HepG2 (cell line): Measurements from ENCODE around the gene KIF23. TPM values are rescaled to one million over a fixed set of nuclear protein-coding genes. Genes with fewer than 3 reads are reported as not detected.

Experiments used
- ATAC-seq: fragments of 200-7000 bp; cut with Tn5 transposase; 3 replicates; pipeline ENCODE4 v1.9.1; 2020; ENCODE audit warnings: mild to moderate bottlenecking, moderate library complexity
- BruUV-seq: library from RNA; stranded (reverse); fragments of 400-500 nt; replicated peaks from 2 replicates; lab custom pipeline; 2021; lab: Mats Ljungman, UMichigan
- CTCF ChIA-PET: fragments of 300-600 bp; formaldehyde crosslinking; extraction: SDS; loops from one replicate; lab custom pipeline; 2021; ENCODE audit warnings: low total read pairs, inconsistent platforms, low intra/inter-chr PET ratio; lab: Yijun Ruan, JAX
- POLR2A ChIA-PET: fragments of 350-600 bp; sonication (Branson Sonifier 250); formaldehyde crosslinking; loops from one replicate; lab custom pipeline; 2020; ENCODE audit warnings: antibody characterized with exemption, inconsistent platforms; lab: Yijun Ruan, JAX
- DNase-seq: peaks from one replicate; pipeline ENCODE4 v3.0.0-alpha.2; 2015; ENCODE audit warnings: low spot score
- FAIRE-seq: peaks from 3 replicates; lab custom pipeline; 2011; peaks lifted over from hg19 to GRCh38; lab: Jason Lieb, UNC
- H2AFZ ChIP-seq: one replicate; pipeline ENCODE4 v1.6.1; 2011; ENCODE audit warnings: low read length, inconsistent platforms
- H3K27ac ChIP-seq: fragments of 300-600 bp; 3 replicates; pipeline ENCODE4 v1.8.0; 2011; ENCODE audit warnings: mixed run types, mild to moderate bottlenecking, mixed read lengths, low read length, inconsistent platforms; ENCODE audit not compliant: insufficient read depth; ENCODE audit errors: extremely low read length
- H3K27me3 ChIP-seq, 2 experiments: fragments of 200-600 bp in 1 of 2; 2 replicates in 1 of 2; 3 replicates in 1 of 2; pipeline versions ENCODE4 v1.6.0 to v1.8.0; 2011; ENCODE audit warnings: low read length in 2 of 2, mild to moderate bottlenecking in 2 of 2, moderate library complexity in 2 of 2, inconsistent platforms in 1 of 2; ENCODE audit not compliant: insufficient read depth in 2 of 2, control insufficient read depth in 1 of 2
- H3K36me3 ChIP-seq, 2 experiments: fragments of 200-600 bp in 1 of 2; replicated peaks in 1 of 2; 2 replicates in 1 of 2; 3 replicates in 1 of 2; pipeline versions ENCODE4 v1.5.1 to v1.8.0; 2011; ENCODE audit warnings: low read length in 2 of 2, inconsistent platforms in 1 of 2; ENCODE audit not compliant: insufficient read depth in 2 of 2, control insufficient read depth in 1 of 2
- H3K4me1 ChIP-seq: 2 replicates; pipeline ENCODE4 v1.5.1; 2012; ENCODE audit warnings: low read length, inconsistent platforms; ENCODE audit not compliant: insufficient read depth
- H3K4me2 ChIP-seq: 2 replicates; pipeline ENCODE4 v1.6.0; 2011; ENCODE audit warnings: low read depth, low read length, inconsistent platforms
- H3K4me3 ChIP-seq, 3 experiments: fragments of 200-600 bp in 1 of 3; sonication (generic), shearing (Covaris generic) in 1 of 3; replicated peaks in 1 of 3; 2 replicates each; pipeline ENCODE4 v1.5.1; 2011 to 2016; ENCODE audit warnings: low read length in 3 of 3, inconsistent platforms in 2 of 3, low read depth in 2 of 3, mild to moderate bottlenecking in 2 of 3, control low read depth in 1 of 3, mixed read lengths in 1 of 3; ENCODE audit not compliant: insufficient read depth in 1 of 3
- H3K79me2 ChIP-seq: one replicate; pipeline ENCODE4 v1.6.1; 2011; ENCODE audit warnings: low read length, inconsistent platforms; ENCODE audit not compliant: insufficient read depth
- H3K9ac ChIP-seq: 2 replicates; pipeline ENCODE4 v1.6.0; 2011; ENCODE audit warnings: mild to moderate bottlenecking, low read depth, low read length, inconsistent platforms; ENCODE audit not compliant: insufficient read depth
- H3K9me3 ChIP-seq: 2 replicates; pipeline ENCODE4 v1.5.1; 2012; ENCODE audit warnings: mild to moderate bottlenecking, low read length
- H4K20me1 ChIP-seq: 2 replicates; pipeline ENCODE4 v1.6.0; 2011; ENCODE audit warnings: inconsistent platforms, mild to moderate bottlenecking, low read length, moderate library complexity; ENCODE audit not compliant: insufficient read depth
- ATRX ChIP-seq: sonication (generic); formaldehyde crosslinking; IDR thresholded peaks from 2 replicates; pipeline ENCODE4 v1.4.0; 2020; ENCODE audit warnings: missing genetic modification reagents, borderline replicate concordance
- CCAR2 ChIP-seq: fragments of 200-400 bp; formaldehyde crosslinking; optimal IDR thresholded peaks from 2 replicates; pipeline ENCODE3; 2018; ENCODE audit warnings: low read depth, mild to moderate bottlenecking, low read length, moderate library complexity
- CREM ChIP-seq, 2 experiments: sonication (generic) in 1 of 2; formaldehyde crosslinking in 1 of 2; IDR thresholded peaks; 2 replicates each; pipeline versions ENCODE4 v1.4.0 to v1.6.1; 2016 to 2020; ENCODE audit warnings: antibody characterized with exemption in 1 of 2, mild to moderate bottlenecking in 1 of 2, missing genetic modification reagents in 1 of 2
- E2F2 ChIP-seq: sonication (generic); formaldehyde crosslinking; IDR thresholded peaks from 2 replicates; pipeline ENCODE4 v1.4.0; 2020; ENCODE audit warnings: missing genetic modification reagents, borderline replicate concordance
- ESRRA ChIP-seq: sonication (generic); formaldehyde crosslinking; IDR thresholded peaks from 2 replicates; pipeline ENCODE4 v1.5.1; 2020; ENCODE audit warnings: mild to moderate bottlenecking, low read depth, missing genetic modification reagents
- GABPA ChIP-seq, 2 experiments: IDR thresholded peaks; 2 replicates each; pipeline ENCODE4 v1.6.1; 2011 to 2016; ENCODE audit warnings: low read depth in 2 of 2, low read length in 1 of 2, missing biosample characterization in 1 of 2, missing genetic modification characterization in 1 of 2
- GMEB2 ChIP-seq: IDR thresholded peaks from 2 replicates; pipeline ENCODE4 v1.6.1; 2016; ENCODE audit warnings: missing biosample characterization, missing genetic modification reagents, low read depth
- GTF2F1 ChIP-seq: fragments of 150-350 bp; IDR thresholded peaks from 2 replicates; pipeline ENCODE4 v1.6.1; 2014; ENCODE audit warnings: low read length
- HOXA9 ChIP-seq: sonication (generic); formaldehyde crosslinking; IDR thresholded peaks from 2 replicates; pipeline ENCODE4 v1.8.1; 2022; ENCODE audit warnings: missing genetic modification reagents, mild to moderate bottlenecking, moderate library complexity, borderline replicate concordance
- IKZF4 ChIP-seq: sonication (generic); formaldehyde crosslinking; IDR thresholded peaks from 2 replicates; pipeline ENCODE4 v1.5.1; 2020; ENCODE audit warnings: borderline replicate concordance, mild to moderate bottlenecking, low read depth, missing genetic modification reagents; ENCODE audit errors: not compliant biosample characterization
- IRF9 ChIP-seq: sonication (generic); formaldehyde crosslinking; IDR thresholded peaks from 2 replicates; pipeline ENCODE4 v1.8.0; 2022; ENCODE audit warnings: missing genetic modification reagents, mild to moderate bottlenecking, borderline replicate concordance
- MAZ ChIP-seq, 2 experiments: sonication (generic) in 1 of 2; formaldehyde crosslinking in 1 of 2; IDR thresholded peaks; 2 replicates each; pipeline versions ENCODE4 v1.5.0 to v1.6.1; 2012 to 2020; ENCODE audit warnings: low read depth in 2 of 2, mild to moderate bottlenecking in 2 of 2, borderline replicate concordance in 1 of 2, improper control_type of control experiment in 1 of 2, low read length in 1 of 2, missing genetic modification reagents in 1 of 2, moderate library complexity in 1 of 2
- RFX5 ChIP-seq: IDR thresholded peaks from 2 replicates; pipeline ENCODE4 v1.6.1; 2011; ENCODE audit warnings: low read depth, low read length, improper control_type of control experiment
- SOX6 ChIP-seq, 2 experiments: fragments of 450-650 bp in 1 of 2; sonication (generic) in 1 of 2; formaldehyde crosslinking in 1 of 2; IDR thresholded peaks; 2 replicates each; pipeline versions ENCODE4 v1.4.0 to v1.6.1; 2017 to 2020; ENCODE audit warnings: antibody characterized with exemption in 1 of 2, mild to moderate bottlenecking in 1 of 2, missing genetic modification reagents in 1 of 2
- ZNF101 ChIP-seq: sonication (generic); formaldehyde crosslinking; IDR thresholded peaks from 2 replicates; pipeline ENCODE4 v1.4.0; 2020; ENCODE audit warnings: mild to moderate bottlenecking, low read depth, missing genetic modification reagents, borderline replicate concordance
- ZNF3 ChIP-seq: IDR thresholded peaks from 2 replicates; pipeline ENCODE4 v1.7.0; 2017; ENCODE audit warnings: inconsistent platforms
- ZNF496 ChIP-seq: sonication (generic); formaldehyde crosslinking; IDR thresholded peaks from 2 replicates; pipeline ENCODE4 v1.8.1; 2023; ENCODE audit warnings: mild to moderate bottlenecking, moderate library complexity, missing genetic modification reagents; ENCODE audit not compliant: insufficient replicate concordance
- ZNF567 ChIP-seq: sonication (generic); formaldehyde crosslinking; IDR thresholded peaks from 2 replicates; pipeline ENCODE4 v1.8.1; 2023; ENCODE audit warnings: mild to moderate bottlenecking, missing genetic modification reagents, borderline replicate concordance
- WGBS: methylation state at CpG from one replicate; pipeline ENCODE4 v1.1.6; 2017; ENCODE audit warnings: low lambda C conversion rate; 5-methylcytosine and 5-hydroxymethylcytosine counted together
- in situ Hi-C: cut with HindIII; loops from 2 replicates; pipeline ENCODE4 v1.10.0; 2017; ENCODE audit warnings: low pct_unique_long_range_greater_than_20kb; ENCODE audit not compliant: extremely low pct_ligation_motif_present
- intact Hi-C: fragments of 100-400 bp; cut with micrococcal nuclease; formaldehyde crosslinking; loops from one replicate; pipeline ENCODE4 v1.10.0; 2022; ENCODE audit not compliant: unreplicated experiment
- polyA plus RNA-seq, 8 experiments: library from polyadenylated mRNA; depleted of rRNA in 3 of 8; stranded (reverse) in 7 of 8; unstranded in 1 of 8; fragments of >200 nt; fragmentation: Illumina TruSeq in 4 of 8; extraction: Trizol in 4 of 8; gene quantifications; 2 replicates each; pipeline versions ENCODE4 v1.2.1 to v1.2.3, GENCODE V29; 2011 to 2016; ENCODE audit warnings: low read depth in 4 of 8, missing spikeins in 1 of 8, mixed read lengths in 1 of 8; ENCODE audit not compliant: insufficient read depth in 1 of 8
- total RNA-seq, 5 experiments: library from RNA; depleted of rRNA; stranded (reverse); fragments of >200 nt; fragmentation: Illumina TruSeq; extraction: Trizol; gene quantifications; 2 replicates each; pipeline ENCODE4 v1.2.3, GENCODE V29; 2016; ENCODE audit warnings: low read depth in 1 of 5

Gene KIF23
- total and polyA plus RNA-seq, 2 of the 13 experiments (the other 11 are each of a cell fraction or from before 2014, with no cell fraction given) = 11.3 to 38.1 TPM

DNA sequence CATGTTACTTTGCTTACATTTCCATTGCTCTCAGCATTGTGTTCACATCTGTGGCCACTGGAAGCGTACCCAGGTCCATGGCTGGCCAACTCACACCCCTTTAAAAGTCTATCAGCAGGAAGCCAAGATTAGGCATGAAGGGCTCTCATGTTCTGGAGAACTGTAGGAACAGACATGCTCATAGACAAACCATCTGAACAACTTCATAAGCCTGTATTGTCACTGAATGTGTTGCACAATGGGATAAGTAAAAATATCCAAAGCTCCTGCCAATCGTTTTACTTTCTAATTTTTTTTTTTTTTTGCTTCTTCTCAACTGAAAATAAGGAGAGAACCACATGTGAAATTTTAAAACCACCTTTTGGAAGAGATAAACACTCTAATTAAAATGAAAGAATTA, 44.9 kb downstream of the KIF23 start:
- ATAC-seq (no peak), FAIRE-seq (no peak), DNase-seq (no peak)
- Histone ChIP-seq H3K79me2 (peaks cover 17% of the 10 kb centered on the region), H3K36me3 (peaks cover 5 to 23% of the 10 kb centered on the region in 2 experiments; a peak in 4 of 5 replicates), H2AFZ (no peak overlapping the region), H3K4me3 (no peak overlapping the region), H3K27me3 (no peaks in the 10 kb centered on the region), H3K4me2 (no peak overlapping the region), H3K4me1 (peaks cover 54% of the 10 kb centered on the region), H4K20me1 (peaks cover 26% of the 10 kb centered on the region), H3K27ac (no peak overlapping the region), H3K9me3 (no peaks in the 10 kb centered on the region), H3K9ac (no peak overlapping the region)
- no TSS peak for BruUV-seq
- intact Hi-C loops = no loop called here
- ChIA-PET CTCF (no interaction called here), POLR2A (no interaction called here)
- WGBS = 69% methylated on average over 2 of the region's 2 CpGs
- in situ Hi-C loops = loop anchor here (25.0 kb wide), 2 partner anchors 628 to 647 kb away; partner anchors contain the start of genes ANP32A and TLE3
- TF ChIP-seq IKZF4 (no peak), GTF2F1 (no peak), MAZ (IDR thresholded peaks at IDR 0.05; ENCODE audit: borderline replicate concordance, low read depth, low read length) (no peak), MAZ (CRISPR knock-in tag; IDR thresholded peaks at IDR 0.05; ENCODE audit: low read depth) (no peak), GMEB2 (no peak), ZNF496 (CRISPR knock-in tag) (no peak), ESRRA (no peak), ZNF567 (CRISPR knock-in tag) (no peak), CCAR2 (no peak), ATRX (CRISPR knock-in tag) (no peak), RFX5 (no peak), IRF9 (CRISPR knock-in tag) (no peak), SOX6 (IDR thresholded peaks at IDR 0.05) (no peak), SOX6 (CRISPR knock-in tag; IDR thresholded peaks at IDR 0.05) (no peak), ZNF101 (CRISPR knock-in tag) (no peak), GABPA (IDR thresholded peaks at IDR 0.05; ENCODE audit: low read depth, low read length) (no peak), GABPA (CRISPR knock-in tag; IDR thresholded peaks at IDR 0.05; ENCODE audit: low read depth) (no peak), HOXA9 (CRISPR knock-in tag) (no peak), ZNF3 (no peak), CREM (IDR thresholded peaks at IDR 0.05) (no peak), CREM (CRISPR knock-in tag; IDR thresholded peaks at IDR 0.05) (no peak), E2F2 (CRISPR knock-in tag) (no peak)
